Lower lobe of right lung (tissue), 2 donors: ENCODE data around the gene PLVAP. TPM values are rescaled to one million over a fixed set of nuclear protein-coding genes. Genes with fewer than 3 reads are reported as not detected.

Experiments used
- ATAC-seq, 2 donors: fragments of 200-7000 bp; cut with Tn5 transposase; one replicate each; pipeline ENCODE4 v1.9.1; 2020 to 2022; ENCODE audit warnings: mild to moderate bottlenecking in 2 of 2, moderate library complexity in 2 of 2
- DNase-seq: peaks from one replicate; pipeline ENCODE4 v3.0.0-alpha.2; 2020
- H3K27ac ChIP-seq: fragments of 200-600 bp; one replicate; pipeline ENCODE4 v1.8.0; 2022
- H3K27me3 ChIP-seq: fragments of 200-600 bp; one replicate; pipeline ENCODE4 v1.8.0; 2022; ENCODE audit warnings: low read depth
- H3K36me3 ChIP-seq: fragments of 200-600 bp; one replicate; pipeline ENCODE4 v1.8.0; 2022; ENCODE audit warnings: mild to moderate bottlenecking
- H3K4me1 ChIP-seq: fragments of 200-600 bp; one replicate; pipeline ENCODE4 v1.8.0; 2022
- H3K4me3 ChIP-seq: fragments of 200-600 bp; one replicate; pipeline ENCODE4 v1.8.0; 2022; ENCODE audit warnings: mild to moderate bottlenecking
- H3K9me3 ChIP-seq: fragments of 200-600 bp; one replicate; pipeline ENCODE4 v1.8.0; 2022
- intact Hi-C: fragments of 100-400 bp; cut with DNase I; formaldehyde crosslinking; loops from one replicate; pipeline ENCODE4 v1.11.0; 2022
- total RNA-seq: library from RNA; stranded (reverse); fragmentation: NEBNext Ultra II Directional; extraction: Animal tissue kit (Norgen Biotek cat#: 25700); gene quantifications from one replicate; pipeline ENCODE4 v1.2.1, GENCODE V29; 2021
- TF ChIP-seq, protein P1 (sequence below): fragments of 200-600 bp; IDR thresholded peaks from one replicate; pipeline ENCODE4 v1.8.0; 2022; ENCODE audit warnings: antibody characterized with exemption, mild to moderate bottlenecking
- donor health status: DM: no; HTN: yes; CAD: no; lungs with severe emphysema.

Gene PLVAP
- total RNA-seq, 1 donor from 2014 or later = 25.9 TPM

GRCh38 chr19:17302391-17303166 lies 74.6 kb downstream of the PLVAP start:
- TF ChIP-seq, protein P1, sequence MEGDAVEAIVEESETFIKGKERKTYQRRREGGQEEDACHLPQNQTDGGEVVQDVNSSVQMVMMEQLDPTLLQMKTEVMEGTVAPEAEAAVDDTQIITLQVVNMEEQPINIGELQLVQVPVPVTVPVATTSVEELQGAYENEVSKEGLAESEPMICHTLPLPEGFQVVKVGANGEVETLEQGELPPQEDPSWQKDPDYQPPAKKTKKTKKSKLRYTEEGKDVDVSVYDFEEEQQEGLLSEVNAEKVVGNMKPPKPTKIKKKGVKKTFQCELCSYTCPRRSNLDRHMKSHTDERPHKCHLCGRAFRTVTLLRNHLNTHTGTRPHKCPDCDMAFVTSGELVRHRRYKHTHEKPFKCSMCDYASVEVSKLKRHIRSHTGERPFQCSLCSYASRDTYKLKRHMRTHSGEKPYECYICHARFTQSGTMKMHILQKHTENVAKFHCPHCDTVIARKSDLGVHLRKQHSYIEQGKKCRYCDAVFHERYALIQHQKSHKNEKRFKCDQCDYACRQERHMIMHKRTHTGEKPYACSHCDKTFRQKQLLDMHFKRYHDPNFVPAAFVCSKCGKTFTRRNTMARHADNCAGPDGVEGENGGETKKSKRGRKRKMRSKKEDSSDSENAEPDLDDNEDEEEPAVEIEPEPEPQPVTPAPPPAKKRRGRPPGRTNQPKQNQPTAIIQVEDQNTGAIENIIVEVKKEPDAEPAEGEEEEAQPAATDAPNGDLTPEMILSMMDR = no peak
- peak in 1 of 2 donors; percentile 1 for ATAC-seq
- Histone ChIP-seq H3K27ac (peak overlapping the region; percentile 84), H3K27me3 (no peaks in the 10 kb centered on the region), H3K4me3 (peak overlapping the region; percentile 89), H3K4me1 (peaks cover 42% of the 10 kb centered on the region), H3K9me3 (no peaks in the 10 kb centered on the region), H3K36me3 (peaks cover 4% of the 10 kb centered on the region)
- peak; percentile 66 for DNase-seq
- intact Hi-C loops = no loop called here

Other genes with a start within 250 kb of the PLVAP start
- gene USE1, start 162.0 kb downstream of the PLVAP start, total RNA-seq = 32.0 TPM
- 37.2 TPM for gene OCEL1, start 151.1 kb downstream of the PLVAP start, total RNA-seq
- gene NR2F6, start 131.4 kb downstream of the PLVAP start, total RNA-seq = 38.7 TPM
- gene USHBP1, start 112.6 kb downstream of the PLVAP start, total RNA-seq = 8.2 TPM
- 58.4 TPM for gene BABAM1, start 109.9 kb downstream of the PLVAP start, total RNA-seq
- gene ANKLE1, start 95.4 kb downstream of the PLVAP start, total RNA-seq = 0.92 TPM
- 19.5 TPM for gene ABHD8, start 73.9 kb downstream of the PLVAP start, total RNA-seq
- gene MRPL34, start 71.5 kb downstream of the PLVAP start, total RNA-seq = 68.3 TPM
- 32.2 TPM for gene DDA1, start 67.8 kb downstream of the PLVAP start, total RNA-seq
- gene ANO8, start 42.5 kb downstream of the PLVAP start, total RNA-seq = 16.6 TPM
- gene GTPBP3, start 39.8 kb downstream of the PLVAP start, total RNA-seq = 21.0 TPM
- gene CCDC194, start 16.9 kb upstream of the PLVAP start, total RNA-seq = 1.5 TPM
- gene BST2, start 28.3 kb upstream of the PLVAP start, total RNA-seq = 165 TPM
- 45.3 TPM for gene MVB12A, start 42.7 kb upstream of the PLVAP start, total RNA-seq
- not detected for gene TMEM221, start 71.3 kb upstream of the PLVAP start, total RNA-seq
- not detected for gene NXNL1, start 83.6 kb upstream of the PLVAP start, total RNA-seq
- 27.0 TPM for gene SLC27A1, start 93.2 kb upstream of the PLVAP start, total RNA-seq
- 89.4 TPM for gene PGLS, start 134.3 kb upstream of the PLVAP start, total RNA-seq
- 142 TPM for gene COLGALT1, start 178.3 kb upstream of the PLVAP start, total RNA-seq